K562 (cell line): ENCODE data around the gene KCTD6. TPM values are rescaled to one million over a fixed set of nuclear protein-coding genes. Genes with fewer than 3 reads are reported as not detected.

ENCODE experiments used
- ATAC-seq: fragments of 200-7000 bp; cut with Tn5 transposase; 3 replicates; pipeline ENCODE4 v1.9.1; 2020; ENCODE audit warnings: moderate library complexity
- BruUV-seq: library from RNA; stranded (reverse); fragments of 400-500 nt; replicated peaks from 2 replicates; lab custom pipeline; 2021; lab: Mats Ljungman, UMichigan
- CTCF ChIA-PET: fragments of 300-600 bp; formaldehyde crosslinking; extraction: SDS; loops from one replicate; lab custom pipeline; 2021; ENCODE audit warnings: low intra/inter-chr PET ratio; lab: Yijun Ruan, JAX
- POLR2A ChIA-PET: fragments of 300-600, 350-650 bp; sonication (Branson Sonifier 250); formaldehyde crosslinking; extraction: SDS; loops from one replicate; lab custom pipeline; 2021; ENCODE audit warnings: antibody characterized with exemption, inconsistent platforms; lab: Yijun Ruan, JAX
- DNase-seq, 4 experiments: peaks; one replicate each; pipeline versions ENCODE4 v3.0.0 to v3.0.0-alpha.2; 2011 to 2018; ENCODE audit warnings: low spot score in 3 of 4, mixed read lengths in 3 of 4; ENCODE audit errors: extremely low read depth in 1 of 4
- FAIRE-seq: peaks from 2 replicates; lab custom pipeline; 2011; peaks lifted over from hg19 to GRCh38; lab: Jason Lieb, UNC
- H2AFZ ChIP-seq: 2 replicates; pipeline ENCODE4 v1.6.0; 2011; ENCODE audit warnings: low read depth, low read length, control low read depth, inconsistent platforms
- H3K27ac ChIP-seq: fragments of 200-600 bp; 3 replicates; pipeline ENCODE4 v1.8.0; 2011; ENCODE audit warnings: low read depth, mild to moderate bottlenecking, control low read depth, inconsistent platforms, low read length, moderate library complexity, mixed read lengths; ENCODE audit errors: extremely low read depth
- H3K27me3 ChIP-seq, 2 experiments: fragments of 300-600 bp in 1 of 2; 2 replicates in 1 of 2; 3 replicates in 1 of 2; pipeline versions ENCODE4 v1.6.0 to v1.8.0; 2011; ENCODE audit warnings: inconsistent platforms in 2 of 2, low read length in 2 of 2, mild to moderate bottlenecking in 1 of 2, mixed read lengths in 1 of 2, moderate library complexity in 1 of 2; ENCODE audit not compliant: control insufficient read depth in 2 of 2, insufficient read depth in 2 of 2
- H3K36me3 ChIP-seq: fragments of 300-600 bp; 3 replicates; pipeline ENCODE4 v1.8.0; 2011; ENCODE audit warnings: mild to moderate bottlenecking, low read length, inconsistent platforms; ENCODE audit not compliant: control insufficient read depth, insufficient read depth
- H3K4me1 ChIP-seq, 2 experiments: fragments of 200-600 bp in 1 of 2; replicated peaks in 1 of 2; 2 replicates in 1 of 2; 3 replicates in 1 of 2; pipeline versions ENCODE4 v1.5.1 to v1.8.0; 2011; ENCODE audit warnings: inconsistent platforms in 2 of 2, low read length in 2 of 2, mild to moderate bottlenecking in 1 of 2, mixed read lengths in 1 of 2, moderate library complexity in 1 of 2; ENCODE audit not compliant: control insufficient read depth in 2 of 2, insufficient read depth in 2 of 2
- H3K4me2 ChIP-seq: 2 replicates; pipeline ENCODE4 v1.6.1; 2011; ENCODE audit warnings: low read length, control low read depth, inconsistent platforms, mixed read lengths; ENCODE audit not compliant: insufficient read depth
- H3K4me3 ChIP-seq: fragments of 200-600 bp; sonication (generic), shearing (Covaris generic); 2 replicates; pipeline ENCODE4 v1.5.1; 2016; ENCODE audit warnings: control low read depth, inconsistent platforms
- H3K79me2 ChIP-seq: fragments of 200-600 bp; 3 replicates; pipeline ENCODE4 v1.8.0; 2011; ENCODE audit warnings: low read length, inconsistent platforms; ENCODE audit not compliant: control insufficient read depth, insufficient read depth
- H3K9ac ChIP-seq, 2 experiments: 2 replicates each; pipeline versions ENCODE4 v1.6.0 to v1.6.1; 2011; ENCODE audit warnings: low read depth in 2 of 2, low read length in 2 of 2, control low read depth in 1 of 2, inconsistent platforms in 1 of 2, mild to moderate bottlenecking in 1 of 2, mixed read lengths in 1 of 2; ENCODE audit not compliant: insufficient read depth in 1 of 2
- H3K9me1 ChIP-seq: one replicate; pipeline ENCODE4 v1.6.0; 2011; ENCODE audit warnings: inconsistent platforms, mild to moderate bottlenecking, low read length, moderate library complexity; ENCODE audit not compliant: control insufficient read depth, insufficient read depth
- H3K9me3 ChIP-seq: replicated peaks from 2 replicates; pipeline ENCODE4 v1.5.1; 2011; ENCODE audit warnings: low read depth, low read length, inconsistent platforms; ENCODE audit not compliant: control insufficient read depth, insufficient read depth
- H4K20me1 ChIP-seq: replicated peaks from 2 replicates; pipeline ENCODE4 v1.6.1; 2011; ENCODE audit warnings: low read length, inconsistent platforms, mixed read lengths; ENCODE audit not compliant: control insufficient read depth, insufficient read depth
- FOXA3 ChIP-seq, 2 experiments: fragments of 450-650 bp in 1 of 2; sonication (generic) in 1 of 2; formaldehyde crosslinking; IDR thresholded peaks in 1 of 2; conservative IDR thresholded peaks in 1 of 2; 2 replicates each; pipeline versions ENCODE4 v1.4.0 to v1.8.0; 2020 to 2022; ENCODE audit warnings: mild to moderate bottlenecking in 2 of 2, missing genetic modification reagents in 1 of 2
- HNRNPLL ChIP-seq: fragments of 200-400 bp; formaldehyde crosslinking; IDR thresholded peaks from 2 replicates; pipeline ENCODE4 v1.6.1; 2017; ENCODE audit warnings: low read length, low read depth, mild to moderate bottlenecking; ENCODE audit not compliant: poor library complexity, severe bottlenecking
- NFRKB ChIP-seq: fragments of 450-650 bp; IDR thresholded peaks from 2 replicates; pipeline ENCODE4 v1.6.1; 2016; ENCODE audit warnings: low read depth
- NRF1 ChIP-seq, 2 experiments: fragments of 450-650 bp; IDR thresholded peaks in 1 of 2; conservative IDR thresholded peaks in 1 of 2; 2 replicates each; pipeline ENCODE4 v1.6.1; 2014; ENCODE audit warnings: mild to moderate bottlenecking in 2 of 2
- ZNF3 ChIP-seq: fragments of 250-450 bp; sonication (Bioruptor Pico); IDR thresholded peaks from 2 replicates; pipeline ENCODE4 v1.5.0; 2021; ENCODE audit warnings: mild to moderate bottlenecking, moderate library complexity
- ZNF780A ChIP-seq: fragments of 250-450 bp; sonication (Bioruptor Pico); IDR thresholded peaks from 2 replicates; pipeline ENCODE4 v1.5.0; 2021; ENCODE audit warnings: mild to moderate bottlenecking
- WGBS: fragments of 100-300 bp; shearing (Covaris generic); methylation state at CpG from one replicate; pipeline ENCODE4 v1.1.6; 2016; ENCODE audit warnings: low coverage, mixed read lengths; ENCODE audit not compliant: insufficient coverage; ENCODE audit errors: missing lambda C conversion rate; 5-methylcytosine and 5-hydroxymethylcytosine counted together
- in situ Hi-C: fragments of 300-500 bp; cut with MboI; formaldehyde crosslinking; loops from 4 replicates; pipeline ENCODE4 v1.15.0; 2018; ENCODE audit warnings: inconsistent platforms, mixed read lengths
- intact Hi-C: fragments of 100-400 bp; cut with micrococcal nuclease; formaldehyde crosslinking; loops from 2 replicates; pipeline ENCODE4 v1.14.2; 2022
- polyA plus RNA-seq, 8 experiments: library from polyadenylated mRNA; depleted of rRNA in 4 of 8; stranded (reverse) in 5 of 8; unstranded in 3 of 8; fragments of >200 nt; fragmentation: Nextera tagmentation in 2 of 8; fragmentation: Illumina TruSeq in 1 of 8; extraction: Ambion mirVana in 2 of 8; extraction: Trizol in 1 of 8; gene quantifications; 2 replicates each; pipeline versions ENCODE4 v1.2.1 to v1.2.3, GENCODE V29; 2011 to 2014; ENCODE audit warnings: inconsistent platforms in 1 of 8, missing spikeins in 1 of 8
- total RNA-seq, 7 experiments: library from RNA; depleted of rRNA in 6 of 7; stranded (reverse); fragments of >200 nt in 6 of 7; fragmentation: Illumina TruSeq in 2 of 7; extraction: Trizol in 2 of 7; gene quantifications; 2 replicates each; pipeline versions ENCODE4 v1.2.1 to v1.2.3, GENCODE V29; 2011 to 2021; ENCODE audit warnings: low replicate concordance in 1 of 7
- TF ChIP-seq, protein P1 (sequence below): fragments of 200-600 bp; sonication (generic); IDR thresholded peaks from one replicate; pipeline ENCODE4 v1.6.1; 2012; ENCODE audit warnings: mild to moderate bottlenecking, low read depth, low read length, inconsistent platforms

The KCTD6 gene
- total and polyA plus RNA-seq, 9 of the 15 experiments (the other 6 are each of a cell fraction or from before 2014, with no cell fraction given) = 2.1 to 5.9 (median 4.5) TPM

DNA sequence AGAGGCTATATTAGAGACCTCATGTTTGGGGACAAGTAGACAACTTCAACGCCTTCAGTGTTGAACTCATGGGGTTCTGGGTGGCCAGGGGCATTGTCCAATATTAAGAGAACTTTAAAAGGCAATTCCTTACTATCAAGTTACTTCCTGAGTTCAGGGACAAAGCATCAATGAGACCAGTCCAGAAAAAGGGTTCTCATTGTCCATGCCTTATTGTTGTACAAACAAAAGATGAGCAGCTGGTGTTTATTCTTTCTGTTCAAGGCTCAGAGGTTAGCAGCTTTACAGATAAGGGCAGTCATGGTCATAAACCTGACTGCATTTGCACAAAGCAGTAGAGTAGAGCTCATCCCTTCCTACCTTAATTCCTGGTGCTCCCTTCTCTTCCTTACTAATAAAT, 39.7 kb upstream of the KCTD6 start:
- no peak for FAIRE-seq

More for the DNA sequence above, 39.7 kb upstream of the KCTD6 start:
- Histone ChIP-seq H3K79me2 (no peaks in the 10 kb centered on the region), H3K4me1 (no peaks in the 10 kb centered on the region; a peak in 1 of 5 replicates), H3K27me3 (no peaks in the 10 kb centered on the region), H3K27ac (no peak overlapping the region), H2AFZ (no peak overlapping the region), H3K36me3 (no peaks in the 10 kb centered on the region), H3K9me1 (no peaks in the 10 kb centered on the region), H3K9me3 (no peaks in the 10 kb centered on the region), H4K20me1 (no peaks in the 10 kb centered on the region), H3K4me3 (no peak overlapping the region), H3K9ac (no peak overlapping the region), H3K4me2 (no peak overlapping the region)
- in situ Hi-C loops (no loop called here), intact Hi-C loops (no loop called here)
- TF ChIP-seq NRF1 (conservative IDR thresholded peaks at IDR 0.05 in 1 of 2, IDR thresholded peaks at IDR 0.05 in 1 of 2) (no peak), NFRKB (no peak), ZNF780A (no peak), HNRNPLL (no peak), FOXA3 (CRISPR knock-in tag; conservative IDR thresholded peaks at IDR 0.05 in 1 of 2, IDR thresholded peaks at IDR 0.05 in 1 of 2) (no peak), ZNF3 (CRISPR knock-in tag) (no peak)
- TF ChIP-seq, protein P1, sequence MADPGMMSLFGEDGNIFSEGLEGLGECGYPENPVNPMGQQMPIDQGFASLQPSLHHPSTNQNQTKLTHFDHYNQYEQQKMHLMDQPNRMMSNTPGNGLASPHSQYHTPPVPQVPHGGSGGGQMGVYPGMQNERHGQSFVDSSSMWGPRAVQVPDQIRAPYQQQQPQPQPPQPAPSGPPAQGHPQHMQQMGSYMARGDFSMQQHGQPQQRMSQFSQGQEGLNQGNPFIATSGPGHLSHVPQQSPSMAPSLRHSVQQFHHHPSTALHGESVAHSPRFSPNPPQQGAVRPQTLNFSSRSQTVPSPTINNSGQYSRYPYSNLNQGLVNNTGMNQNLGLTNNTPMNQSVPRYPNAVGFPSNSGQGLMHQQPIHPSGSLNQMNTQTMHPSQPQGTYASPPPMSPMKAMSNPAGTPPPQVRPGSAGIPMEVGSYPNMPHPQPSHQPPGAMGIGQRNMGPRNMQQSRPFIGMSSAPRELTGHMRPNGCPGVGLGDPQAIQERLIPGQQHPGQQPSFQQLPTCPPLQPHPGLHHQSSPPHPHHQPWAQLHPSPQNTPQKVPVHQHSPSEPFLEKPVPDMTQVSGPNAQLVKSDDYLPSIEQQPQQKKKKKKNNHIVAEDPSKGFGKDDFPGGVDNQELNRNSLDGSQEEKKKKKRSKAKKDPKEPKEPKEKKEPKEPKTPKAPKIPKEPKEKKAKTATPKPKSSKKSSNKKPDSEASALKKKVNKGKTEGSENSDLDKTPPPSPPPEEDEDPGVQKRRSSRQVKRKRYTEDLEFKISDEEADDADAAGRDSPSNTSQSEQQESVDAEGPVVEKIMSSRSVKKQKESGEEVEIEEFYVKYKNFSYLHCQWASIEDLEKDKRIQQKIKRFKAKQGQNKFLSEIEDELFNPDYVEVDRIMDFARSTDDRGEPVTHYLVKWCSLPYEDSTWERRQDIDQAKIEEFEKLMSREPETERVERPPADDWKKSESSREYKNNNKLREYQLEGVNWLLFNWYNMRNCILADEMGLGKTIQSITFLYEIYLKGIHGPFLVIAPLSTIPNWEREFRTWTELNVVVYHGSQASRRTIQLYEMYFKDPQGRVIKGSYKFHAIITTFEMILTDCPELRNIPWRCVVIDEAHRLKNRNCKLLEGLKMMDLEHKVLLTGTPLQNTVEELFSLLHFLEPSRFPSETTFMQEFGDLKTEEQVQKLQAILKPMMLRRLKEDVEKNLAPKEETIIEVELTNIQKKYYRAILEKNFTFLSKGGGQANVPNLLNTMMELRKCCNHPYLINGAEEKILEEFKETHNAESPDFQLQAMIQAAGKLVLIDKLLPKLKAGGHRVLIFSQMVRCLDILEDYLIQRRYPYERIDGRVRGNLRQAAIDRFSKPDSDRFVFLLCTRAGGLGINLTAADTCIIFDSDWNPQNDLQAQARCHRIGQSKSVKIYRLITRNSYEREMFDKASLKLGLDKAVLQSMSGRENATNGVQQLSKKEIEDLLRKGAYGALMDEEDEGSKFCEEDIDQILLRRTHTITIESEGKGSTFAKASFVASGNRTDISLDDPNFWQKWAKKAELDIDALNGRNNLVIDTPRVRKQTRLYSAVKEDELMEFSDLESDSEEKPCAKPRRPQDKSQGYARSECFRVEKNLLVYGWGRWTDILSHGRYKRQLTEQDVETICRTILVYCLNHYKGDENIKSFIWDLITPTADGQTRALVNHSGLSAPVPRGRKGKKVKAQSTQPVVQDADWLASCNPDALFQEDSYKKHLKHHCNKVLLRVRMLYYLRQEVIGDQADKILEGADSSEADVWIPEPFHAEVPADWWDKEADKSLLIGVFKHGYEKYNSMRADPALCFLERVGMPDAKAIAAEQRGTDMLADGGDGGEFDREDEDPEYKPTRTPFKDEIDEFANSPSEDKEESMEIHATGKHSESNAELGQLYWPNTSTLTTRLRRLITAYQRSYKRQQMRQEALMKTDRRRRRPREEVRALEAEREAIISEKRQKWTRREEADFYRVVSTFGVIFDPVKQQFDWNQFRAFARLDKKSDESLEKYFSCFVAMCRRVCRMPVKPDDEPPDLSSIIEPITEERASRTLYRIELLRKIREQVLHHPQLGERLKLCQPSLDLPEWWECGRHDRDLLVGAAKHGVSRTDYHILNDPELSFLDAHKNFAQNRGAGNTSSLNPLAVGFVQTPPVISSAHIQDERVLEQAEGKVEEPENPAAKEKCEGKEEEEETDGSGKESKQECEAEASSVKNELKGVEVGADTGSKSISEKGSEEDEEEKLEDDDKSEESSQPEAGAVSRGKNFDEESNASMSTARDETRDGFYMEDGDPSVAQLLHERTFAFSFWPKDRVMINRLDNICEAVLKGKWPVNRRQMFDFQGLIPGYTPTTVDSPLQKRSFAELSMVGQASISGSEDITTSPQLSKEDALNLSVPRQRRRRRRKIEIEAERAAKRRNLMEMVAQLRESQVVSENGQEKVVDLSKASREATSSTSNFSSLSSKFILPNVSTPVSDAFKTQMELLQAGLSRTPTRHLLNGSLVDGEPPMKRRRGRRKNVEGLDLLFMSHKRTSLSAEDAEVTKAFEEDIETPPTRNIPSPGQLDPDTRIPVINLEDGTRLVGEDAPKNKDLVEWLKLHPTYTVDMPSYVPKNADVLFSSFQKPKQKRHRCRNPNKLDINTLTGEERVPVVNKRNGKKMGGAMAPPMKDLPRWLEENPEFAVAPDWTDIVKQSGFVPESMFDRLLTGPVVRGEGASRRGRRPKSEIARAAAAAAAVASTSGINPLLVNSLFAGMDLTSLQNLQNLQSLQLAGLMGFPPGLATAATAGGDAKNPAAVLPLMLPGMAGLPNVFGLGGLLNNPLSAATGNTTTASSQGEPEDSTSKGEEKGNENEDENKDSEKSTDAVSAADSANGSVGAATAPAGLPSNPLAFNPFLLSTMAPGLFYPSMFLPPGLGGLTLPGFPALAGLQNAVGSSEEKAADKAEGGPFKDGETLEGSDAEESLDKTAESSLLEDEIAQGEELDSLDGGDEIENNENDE = no peak
- 10% methylated on average over 1 of the region's 1 CpG for WGBS
- no peak for ATAC-seq
- POLR2A ChIA-PET = no interaction called here
- no peak for DNase-seq
- BruUV-seq = no TSS peak
- CTCF ChIA-PET = no interaction called here
